T-helper 9 cell (primary cell): ENCODE measurements around the gene ME3.
"Not testable (repeated sequence)": the region's sequence is repeated elsewhere in the genome, so short reads cannot be mapped to it uniquely, and the experiment has no call there.

ENCODE experiments used
- DNase-seq: peaks from one replicate; pipeline ENCODE4 v3.0.0-alpha.2; 2020

The ME3 gene

DNA sequence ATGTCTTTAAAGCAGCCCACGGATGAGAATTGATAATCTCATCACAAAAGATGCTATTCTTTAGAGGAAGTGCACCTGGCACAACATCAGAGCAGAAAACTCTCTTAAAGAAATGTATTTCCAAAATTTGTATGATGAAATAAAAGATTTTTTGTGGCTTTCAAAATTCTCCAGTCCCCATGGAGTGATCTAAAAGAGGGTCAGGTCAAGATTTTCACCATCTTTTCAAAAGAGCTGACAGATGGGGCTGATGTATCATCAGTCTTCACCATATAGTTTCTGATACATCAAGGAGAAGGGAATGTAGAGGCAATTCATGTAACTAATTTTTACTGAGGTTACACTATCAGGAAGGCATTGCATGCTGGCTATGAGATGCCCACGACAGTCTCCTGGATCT is 11.7 kb downstream of the ME3 start:
- DNase-seq: no peak

DNA sequence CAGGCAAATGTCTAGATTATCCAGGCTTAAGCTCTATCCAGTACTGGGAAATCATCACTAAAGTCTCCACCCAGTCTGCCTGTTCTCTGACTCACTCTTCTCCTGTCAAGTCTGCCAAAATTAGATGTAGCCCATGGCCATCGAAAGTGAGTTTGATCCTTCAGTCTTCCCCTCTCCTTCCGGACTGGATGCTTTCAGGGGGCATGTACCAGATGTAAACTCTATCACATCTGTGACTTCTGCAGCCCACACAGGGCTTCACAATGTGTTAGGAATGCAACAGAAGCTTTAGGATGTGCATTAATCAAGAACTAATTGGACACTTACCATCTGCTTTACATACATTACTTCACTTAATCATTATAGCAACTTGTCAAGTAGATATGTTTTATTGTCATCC is 12.3 kb downstream of the ME3 start:
- DNase-seq: no peak

DNA sequence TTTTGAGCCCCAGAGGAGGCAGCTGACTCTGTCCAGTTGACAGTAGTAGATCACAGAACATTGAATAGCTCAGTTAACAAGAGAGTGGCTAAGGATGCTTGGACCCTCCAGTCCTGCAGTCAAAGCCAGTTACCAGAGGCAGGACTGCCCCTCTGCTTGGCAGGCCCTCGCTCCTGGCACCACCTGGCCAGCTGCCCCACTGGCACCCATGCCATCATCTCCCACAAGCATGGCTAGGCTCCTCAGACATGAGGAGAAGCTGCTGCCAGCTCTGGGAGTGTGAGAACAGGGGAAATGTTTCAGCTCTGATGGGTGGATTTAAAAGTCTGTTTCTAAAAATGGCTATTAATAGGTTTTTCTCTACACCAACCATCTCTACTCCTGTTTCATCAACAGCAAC is 13.9 kb downstream of the ME3 start:
- DNase-seq: no peak

DNA sequence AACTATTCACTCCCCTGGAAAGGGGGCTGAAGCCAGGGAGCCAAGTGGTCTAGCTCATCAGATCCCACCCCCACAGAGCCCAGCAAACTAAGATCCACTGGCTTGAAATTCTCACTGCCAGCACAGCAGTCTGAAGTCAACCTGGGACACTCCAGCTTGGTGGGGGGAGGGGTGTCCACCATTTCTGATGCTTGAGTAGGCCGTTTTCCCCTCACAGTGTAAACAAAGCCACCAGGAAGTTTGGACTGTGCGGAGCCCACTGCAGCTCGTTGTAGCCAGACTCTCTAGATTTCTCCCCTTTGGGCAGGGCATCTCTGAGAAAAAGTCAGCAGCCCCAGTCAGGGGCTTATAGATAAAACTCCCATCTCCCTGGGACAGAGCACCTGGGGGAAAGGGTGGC is 27.2 kb downstream of the ME3 start:
- not testable (repeated sequence) for DNase-seq

DNA sequence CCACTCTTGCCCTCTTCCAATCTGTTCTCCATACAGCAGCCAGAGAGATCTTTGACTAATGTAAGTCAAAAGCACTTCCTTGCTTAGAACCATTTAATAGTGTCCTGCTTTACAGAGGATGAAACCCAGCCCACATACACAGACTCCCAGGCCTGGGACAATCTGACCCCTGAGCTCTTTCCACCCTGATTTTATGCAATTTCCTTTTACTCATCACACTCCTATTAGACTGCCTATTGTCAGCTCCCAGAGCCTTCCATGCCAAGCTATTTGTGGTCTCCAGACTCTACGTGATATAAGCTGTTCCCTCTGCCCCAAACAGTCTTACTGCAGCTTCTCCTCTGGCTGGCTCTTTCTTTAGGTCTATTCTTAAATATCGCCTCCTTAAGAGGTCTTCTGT is 28.1 kb downstream of the ME3 start:
- no peak for DNase-seq

DNA sequence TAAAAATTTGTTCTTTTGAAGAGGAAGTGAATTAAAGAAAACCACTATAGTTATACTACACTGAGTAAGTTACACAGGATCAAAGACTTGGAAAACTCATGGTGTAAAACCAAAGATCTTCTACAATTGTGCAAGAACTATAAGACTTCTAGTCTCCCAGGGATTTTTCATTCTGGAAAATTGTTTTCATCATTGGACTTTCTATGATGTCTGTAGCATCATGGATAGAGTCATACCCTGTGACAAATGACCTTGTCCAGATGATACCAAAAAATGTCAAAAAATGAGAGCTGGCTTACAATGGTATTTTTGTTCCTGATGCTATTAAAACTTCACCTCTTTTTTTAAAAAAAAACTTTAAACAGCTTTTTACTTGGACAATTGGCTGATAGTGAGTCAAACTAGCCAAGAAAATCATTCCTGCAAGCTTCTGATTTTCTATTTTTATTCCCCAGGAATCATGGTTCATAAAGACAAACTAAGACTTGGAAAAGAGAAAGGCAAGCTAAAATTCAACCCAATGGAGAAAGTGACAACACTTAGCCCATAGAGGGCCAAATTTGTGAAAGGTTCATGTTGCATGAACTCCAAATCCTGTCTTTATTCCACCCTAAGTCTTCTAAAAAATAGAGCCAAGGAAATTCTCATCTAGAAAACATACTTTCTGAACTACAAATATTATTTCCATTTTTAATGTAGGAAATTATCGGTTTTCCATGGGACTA is 30.7 kb downstream of the ME3 start:
- DNase-seq: no peak

DNA sequence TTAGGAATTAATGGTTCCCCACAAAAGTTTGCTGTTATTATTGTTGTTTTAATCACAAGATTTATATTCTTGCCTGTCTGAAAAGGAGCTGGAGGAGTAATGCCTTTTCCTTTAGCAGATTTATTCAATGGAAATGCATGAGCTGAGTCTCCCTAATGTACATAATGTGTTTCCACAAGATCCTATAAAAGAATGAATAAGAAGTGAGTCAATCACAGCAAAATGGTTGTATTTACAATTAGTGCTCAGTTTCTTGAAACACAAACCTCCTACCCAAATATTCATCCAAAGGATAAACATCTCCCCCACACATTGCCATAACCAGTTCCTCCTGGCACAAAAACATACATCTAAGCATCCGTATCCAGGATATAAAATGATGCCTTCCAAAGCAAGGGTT is 33.3 kb downstream of the ME3 start:
- DNase-seq: no peak

DNA sequence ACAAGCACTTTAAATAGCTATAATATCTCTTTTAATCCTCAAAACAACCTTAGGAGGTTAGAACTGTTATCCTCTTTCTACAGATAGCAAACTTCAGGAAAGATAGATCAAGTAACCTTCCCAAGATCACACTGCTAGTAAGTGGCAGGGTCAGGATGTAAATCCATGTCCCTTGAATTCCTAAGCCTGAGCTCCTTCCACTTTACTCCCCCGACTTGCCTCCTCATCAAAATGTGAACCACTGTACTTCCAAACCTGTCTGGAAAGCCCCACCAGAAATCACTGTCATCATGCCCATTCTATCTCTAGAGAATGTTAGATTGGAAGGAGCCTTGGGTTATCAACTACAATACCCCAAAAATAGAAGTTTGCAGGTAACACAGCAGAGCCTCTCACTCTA is 33.7 kb downstream of the ME3 start:
- DNase-seq: no peak

DNA sequence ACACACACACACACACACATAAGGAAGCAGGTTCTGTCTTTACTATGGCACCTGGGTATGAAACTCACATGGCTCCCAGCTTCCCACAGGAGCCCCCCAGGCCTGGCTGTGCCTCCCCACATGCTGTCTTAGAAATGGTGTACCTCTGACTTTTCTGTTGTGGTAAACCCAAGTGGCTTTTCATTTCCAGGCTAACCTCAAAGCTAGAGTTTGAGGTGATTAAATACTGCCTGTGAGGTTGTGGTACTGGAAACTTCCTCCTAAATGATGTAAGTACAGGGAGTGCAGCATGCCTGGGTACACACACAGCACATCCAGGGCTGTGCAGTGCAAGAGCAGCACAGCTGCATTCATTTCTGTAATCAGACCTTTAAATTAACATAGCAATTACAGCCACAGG is 34.4 kb downstream of the ME3 start:
- no peak for DNase-seq

DNA sequence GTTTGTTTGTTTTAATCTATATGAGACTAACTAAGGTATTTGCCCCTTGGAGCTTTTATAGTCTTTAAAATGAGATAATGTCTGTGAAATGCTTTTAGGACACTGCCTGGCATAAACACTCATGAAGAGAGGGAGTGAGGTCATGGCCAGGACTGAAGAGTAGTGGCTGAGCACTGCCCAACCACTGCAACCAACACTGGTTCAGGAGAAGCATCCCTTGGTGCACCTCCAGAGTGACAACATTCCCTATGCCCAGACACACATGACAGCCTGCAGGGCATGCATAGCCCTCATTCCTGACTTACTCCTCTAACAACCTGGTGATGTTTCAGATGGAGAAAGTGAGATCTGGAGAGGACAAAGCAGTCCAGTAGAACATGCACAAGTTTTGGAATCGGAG is 36.1 kb downstream of the ME3 start:
- no peak for DNase-seq

DNA sequence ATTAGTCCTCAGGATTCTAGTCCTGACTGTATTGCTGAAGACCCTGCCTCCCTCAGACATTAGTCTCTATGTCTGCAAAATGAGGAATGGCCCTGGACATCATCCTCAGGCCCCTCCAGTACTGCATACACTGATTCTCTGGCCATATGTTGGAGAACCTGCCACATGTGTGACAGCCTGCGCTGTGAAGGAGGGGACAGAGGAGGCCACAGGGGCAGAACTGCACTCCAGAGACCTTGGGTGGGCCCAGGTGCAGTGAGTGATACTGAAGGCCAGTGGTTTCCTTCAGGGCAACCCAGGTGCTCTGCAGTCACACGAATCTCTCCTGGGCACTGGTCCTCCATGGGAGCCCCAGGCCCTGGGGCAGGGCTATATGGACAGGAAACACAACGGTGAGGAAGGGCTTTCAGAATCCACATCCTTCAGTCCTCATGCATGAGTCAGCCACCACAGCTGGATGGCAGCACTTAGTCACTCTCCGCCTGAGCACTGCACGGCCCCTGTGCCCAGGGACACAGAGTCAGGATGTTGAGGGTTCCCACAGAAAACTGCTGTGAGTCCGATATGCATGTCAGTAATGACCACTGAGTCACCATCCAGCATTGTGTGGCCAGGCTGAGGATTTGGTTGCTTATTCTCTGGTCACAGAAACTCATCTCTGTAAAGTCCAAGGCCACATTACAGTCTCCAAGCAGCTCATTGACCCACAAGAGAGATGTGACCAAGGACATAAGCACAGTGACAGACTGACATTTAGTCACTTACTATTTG is 39.7 kb downstream of the ME3 start:
- no peak for DNase-seq

DNA sequence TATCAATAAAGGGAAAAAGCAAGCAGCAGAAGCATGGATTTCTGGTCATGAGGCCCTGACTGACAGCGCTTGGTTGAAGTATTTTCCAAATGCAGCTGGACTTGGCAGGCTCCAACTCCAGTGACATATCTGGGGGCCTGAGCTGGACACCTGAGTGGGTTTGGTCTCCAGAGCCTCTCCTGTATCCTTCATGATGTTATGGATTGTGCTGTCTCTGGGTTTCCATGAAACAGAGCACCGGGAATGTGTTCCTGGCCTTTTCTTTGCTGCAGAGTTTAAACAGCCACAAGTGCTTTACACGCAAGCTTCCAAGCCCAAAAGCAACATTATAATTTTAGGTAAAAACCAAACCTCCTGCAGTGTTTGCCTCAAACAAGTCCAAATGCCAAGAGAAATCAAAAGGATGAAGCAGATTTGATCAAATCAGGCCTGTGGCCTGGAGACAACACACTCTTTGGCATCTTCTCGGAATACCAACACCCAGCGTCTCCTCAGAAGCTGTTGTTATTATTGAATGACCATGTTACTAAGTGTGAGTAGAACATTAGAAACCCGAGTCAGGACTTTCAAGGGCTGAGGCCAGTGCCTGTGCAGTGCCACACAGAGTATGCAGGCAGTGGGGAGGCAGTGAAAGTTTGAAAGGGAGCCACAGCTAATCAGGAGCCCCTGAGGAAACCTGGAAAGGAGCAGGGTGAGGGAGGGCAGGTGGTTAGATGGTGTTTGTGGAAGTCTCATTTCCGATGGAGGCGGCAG is 42.0 kb downstream of the ME3 start:
- no peak for DNase-seq

DNA sequence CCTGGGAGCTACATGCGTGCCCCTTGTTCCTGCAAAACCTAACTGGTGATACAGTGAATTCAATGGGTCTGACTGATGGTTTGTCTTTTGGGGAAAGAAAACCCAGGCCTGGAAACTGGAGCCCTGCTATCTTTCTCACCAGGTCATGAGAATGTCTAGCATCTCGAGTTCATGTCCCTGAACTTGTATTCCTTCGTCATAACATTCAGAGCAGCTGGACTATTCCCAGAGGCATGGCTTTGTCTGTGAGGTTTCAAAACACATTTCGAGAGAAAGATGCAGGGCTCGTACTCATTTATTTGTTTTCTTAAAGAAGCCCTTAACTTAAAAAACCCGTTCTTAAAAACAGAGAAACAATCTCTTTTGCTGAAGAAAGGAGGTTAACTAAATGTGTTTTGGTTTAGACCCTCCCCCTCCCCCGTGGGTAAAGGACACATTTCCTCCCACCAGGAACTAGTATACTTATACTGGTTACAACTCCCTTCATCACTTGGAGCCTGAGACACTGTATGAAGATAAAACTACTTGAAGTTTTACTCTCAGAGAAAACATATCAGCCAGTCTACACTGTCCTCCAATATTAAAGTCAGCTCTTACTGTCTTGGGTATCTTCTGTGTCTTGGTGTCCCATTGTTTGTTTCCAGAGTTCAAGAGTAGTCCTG is 43.2 kb downstream of the ME3 start:
- DNase-seq: no peak

DNA sequence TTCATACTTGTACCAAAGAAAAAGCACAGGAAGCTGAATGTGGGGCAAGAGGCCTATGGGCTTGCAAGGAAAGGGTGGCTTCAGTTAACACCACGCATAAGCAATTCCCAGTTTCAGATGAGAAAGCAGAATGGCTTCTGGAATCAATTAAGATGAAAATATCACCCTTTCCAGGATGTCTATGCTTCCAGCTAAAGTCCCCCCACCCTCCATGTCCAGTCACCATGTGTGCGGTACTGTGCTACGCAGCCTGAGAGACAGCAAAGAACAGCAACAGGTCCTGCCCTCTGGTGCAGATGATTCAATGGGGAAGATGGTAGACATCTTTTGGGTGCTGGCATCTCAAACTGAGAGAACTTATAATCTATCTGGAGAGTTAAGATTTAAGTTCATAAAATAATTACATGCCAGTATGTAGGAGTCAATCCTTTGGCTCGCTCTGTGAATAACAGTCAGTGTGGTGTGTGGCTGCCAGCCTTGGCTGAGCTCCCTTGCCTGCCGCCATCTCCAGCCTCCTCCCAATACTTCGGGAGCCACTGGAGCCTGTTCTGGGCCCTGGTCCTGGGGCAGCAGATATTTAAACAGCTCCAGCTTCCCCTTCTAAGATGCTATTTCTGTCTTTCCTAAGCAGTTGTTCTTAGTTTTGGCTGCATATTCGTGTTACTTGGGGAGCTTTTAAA is 44.5 kb downstream of the ME3 start:
- no peak for DNase-seq

DNA sequence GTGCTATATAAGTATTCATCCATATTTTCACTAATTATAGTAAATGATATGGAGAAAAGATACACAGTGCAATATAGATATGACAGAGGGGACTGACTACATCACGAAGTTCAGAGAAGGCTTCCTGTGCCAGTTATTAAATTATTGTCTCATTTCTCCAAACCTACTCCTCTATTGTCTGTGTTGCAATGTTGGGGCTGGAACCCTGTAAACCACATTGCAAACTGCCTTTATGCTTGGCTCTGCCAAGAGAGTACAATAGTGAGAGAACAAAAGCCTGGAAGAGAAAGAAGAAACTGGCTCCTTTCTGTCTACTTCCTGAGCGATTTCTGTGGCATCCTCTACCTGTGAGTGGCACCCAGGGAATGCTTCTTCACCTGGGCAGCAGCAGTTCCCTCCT is 46.4 kb downstream of the ME3 start:
- DNase-seq: no peak

DNA sequence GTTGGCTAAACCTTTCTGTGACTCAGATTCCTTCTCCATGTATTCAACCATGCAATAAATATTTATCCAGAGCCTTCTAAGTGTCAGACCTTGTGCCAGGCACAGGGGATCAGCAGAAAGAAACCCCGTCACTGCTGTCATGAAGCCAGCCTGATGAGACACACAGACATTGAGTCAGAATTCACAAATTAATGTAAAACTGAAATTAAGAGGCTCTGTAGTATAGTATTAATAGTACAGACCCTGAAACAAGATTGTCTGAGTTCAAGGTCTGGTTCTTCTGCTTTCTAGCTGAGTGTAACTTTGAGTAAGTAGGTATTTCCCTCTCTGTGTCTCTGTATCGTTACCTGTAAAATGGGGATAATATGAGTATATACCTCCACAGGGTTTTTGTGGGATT is 46.9 kb downstream of the ME3 start:
- DNase-seq: no peak

DNA sequence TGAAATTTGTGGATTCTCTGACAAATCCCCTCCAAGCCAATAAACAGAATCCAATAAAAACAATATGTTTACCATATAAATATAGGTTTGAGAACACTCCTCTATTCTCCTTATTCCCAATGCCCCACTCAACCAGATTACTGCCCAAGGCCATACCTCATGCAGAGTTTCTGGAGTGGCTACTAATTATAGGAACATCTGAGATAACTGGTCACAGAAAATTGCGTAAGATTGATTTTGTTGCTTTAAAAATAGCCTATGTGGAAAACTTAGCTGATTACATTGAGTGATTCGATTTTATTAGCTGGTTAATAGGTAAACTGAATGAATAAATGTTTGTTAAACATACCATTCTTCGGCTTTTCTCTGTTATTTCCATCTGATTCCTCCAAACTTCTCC is 48.0 kb downstream of the ME3 start:
- no peak for DNase-seq

DNA sequence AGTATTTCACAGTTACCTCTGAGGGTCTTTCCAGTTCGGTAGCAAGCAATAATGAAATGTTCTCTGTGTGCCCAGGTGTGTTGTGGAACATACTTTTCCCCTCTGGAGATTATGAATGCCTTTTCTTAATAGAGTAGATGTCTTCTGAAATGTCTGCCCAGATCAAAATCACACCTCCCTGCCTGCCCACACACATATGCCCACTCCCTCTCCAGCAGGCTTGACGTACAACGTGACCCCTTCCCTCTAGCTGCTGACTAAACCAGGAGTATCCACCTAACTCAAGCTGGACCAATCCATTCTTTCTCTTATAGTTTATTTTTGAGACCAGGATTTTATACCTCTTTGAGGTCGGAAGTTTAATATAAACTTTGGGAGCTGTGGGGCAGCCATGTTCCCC is 48.7 kb downstream of the ME3 start:
- no peak for DNase-seq

DNA sequence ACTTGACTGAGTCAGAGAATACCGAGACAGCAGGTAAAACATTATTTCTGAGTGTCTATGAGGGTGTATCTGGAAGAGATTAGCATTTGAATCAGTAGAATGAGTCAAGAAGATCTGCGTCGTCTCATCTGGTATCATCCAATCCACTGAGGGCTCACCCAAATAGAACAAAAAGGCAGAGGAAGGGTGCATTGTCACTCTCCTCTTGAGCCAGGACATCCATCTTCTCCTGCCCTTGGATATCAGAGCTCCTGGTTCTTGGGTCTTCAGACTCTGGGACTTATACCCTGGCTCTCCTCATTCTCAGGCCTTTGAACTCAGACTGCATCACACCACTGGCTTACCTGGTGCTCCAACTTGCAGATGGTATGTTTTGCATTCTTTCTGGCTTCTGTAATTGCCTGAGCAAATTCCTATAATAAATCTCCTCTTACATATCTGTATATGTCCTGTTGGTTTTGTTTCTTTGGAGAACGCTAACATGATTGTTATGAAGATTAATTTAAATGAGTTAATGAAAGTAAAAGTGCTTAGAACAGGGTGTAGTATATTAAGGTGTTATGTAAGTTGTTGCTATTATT is 49.3 kb downstream of the ME3 start:
- DNase-seq: no peak

DNA sequence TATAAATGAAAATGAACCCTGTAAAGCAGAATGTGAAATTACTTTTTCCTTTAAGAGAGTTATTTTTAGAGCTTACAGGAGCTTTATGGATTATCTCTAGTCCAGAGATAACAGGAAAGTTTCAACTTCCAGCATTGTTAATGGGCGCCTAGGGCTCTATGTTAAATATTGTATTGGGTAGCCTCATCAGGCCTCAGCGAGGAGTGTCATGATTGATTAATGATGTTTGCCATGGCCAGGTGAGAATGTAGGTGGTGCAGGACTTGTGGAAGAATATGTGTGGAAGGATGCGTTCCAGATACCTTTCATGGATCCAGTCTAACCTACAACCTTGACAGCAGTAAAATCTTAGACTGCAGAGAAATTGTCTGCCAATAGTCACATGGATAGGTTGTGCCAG is 50.6 kb downstream of the ME3 start:
- DNase-seq: no peak

DNA sequence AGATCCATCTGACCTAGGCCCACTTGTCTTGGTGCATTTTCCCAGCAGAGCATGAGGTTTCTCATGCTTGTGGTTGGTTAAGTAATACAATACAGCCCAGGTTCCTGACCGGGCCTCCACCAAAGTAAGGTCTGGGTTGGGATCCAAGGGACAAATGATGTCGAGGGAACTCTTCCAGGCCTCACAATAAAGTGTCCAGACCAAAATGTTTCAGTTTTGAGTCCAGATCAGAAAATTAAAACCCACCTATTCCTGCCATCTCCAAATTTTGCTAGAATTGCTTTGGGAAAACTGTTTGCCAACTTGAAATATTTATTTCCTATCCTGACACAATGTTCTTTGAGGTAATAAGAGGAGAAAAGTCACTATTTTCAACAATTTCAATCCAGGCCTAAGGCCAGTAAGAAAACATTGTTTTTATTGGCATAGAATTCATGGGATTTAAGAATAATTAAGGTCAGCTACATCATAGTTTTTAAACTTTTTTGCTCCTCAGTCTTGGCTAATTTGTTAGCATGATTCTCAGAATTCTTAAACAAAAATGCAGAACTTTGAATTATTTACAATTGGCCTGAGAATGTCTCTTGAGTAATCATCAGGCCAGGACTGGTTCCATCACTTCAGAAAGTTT is 51.4 kb downstream of the ME3 start:
- no peak for DNase-seq

DNA sequence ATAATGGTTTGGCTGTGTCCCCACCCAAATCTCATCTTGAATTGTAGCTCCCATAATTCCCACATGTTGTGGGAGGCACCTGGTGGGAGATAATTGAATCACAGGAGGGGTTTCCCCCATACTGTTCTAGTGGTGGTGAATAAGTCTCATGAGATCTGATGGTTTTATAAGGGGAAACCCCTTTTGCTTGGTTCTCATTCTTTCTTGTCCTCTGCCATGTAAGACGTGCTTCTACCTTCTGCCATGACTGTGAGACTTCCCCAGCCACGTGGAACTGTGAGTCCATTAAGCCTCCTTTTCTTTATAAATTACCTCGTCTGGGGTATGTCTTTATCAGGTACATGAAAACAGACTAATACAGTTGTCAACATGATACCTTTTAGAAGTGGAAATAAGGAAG is 53.0 kb downstream of the ME3 start:
- not testable (repeated sequence) for DNase-seq
